ENCODE measurements around the gene CYTH4.
"Not testable (repeated sequence)": the region's sequence is repeated elsewhere in the genome, so short reads cannot be mapped to it uniquely, and the experiment has no call there.

CYTH4 gene

GRCh38 chr22:37248251-37248650, 34.1 kb upstream of the CYTH4 start:
- no peak for DNase-seq (ENCODE audit: extremely low spot score)
- POLR2A ChIA-PET: no interaction called here
- no peak for TF ChIP-seq ELF4 (IDR thresholded peaks at IDR 0.05)
- no peak for TF ChIP-seq FOXK2 (IDR thresholded peaks at IDR 0.05)
- TF ChIP-seq ARNT (IDR thresholded peaks at IDR 0.05): no peak
- no peak for TF ChIP-seq FOXM1 (IDR thresholded peaks at IDR 0.05; ENCODE audit: borderline replicate concordance)
- no peak for TF ChIP-seq FOXA1 (IDR thresholded peaks at IDR 0.05)
- no peak for TF ChIP-seq NFRKB (IDR thresholded peaks at IDR 0.05)
- CTCF ChIA-PET: interaction anchor here (1.3 to 1.4 kb wide), 2 partner anchors 11 to 12 kb away, joined by 4 to 5 read pairs; no protein-coding TSS in a partner anchor

GRCh38 chr22:37249986-37250385, 32.3 kb upstream of the CYTH4 start:
- ChIA-PET POLR2A (no interaction called here), CTCF (no interaction called here)
- no peak for DNase-seq (ENCODE audit: extremely low spot score)
- TF ChIP-seq ARNT (IDR thresholded peaks at IDR 0.05) (no peak), NFRKB (IDR thresholded peaks at IDR 0.05) (no peak), FOXM1 (IDR thresholded peaks at IDR 0.05; ENCODE audit: borderline replicate concordance) (no peak), SUZ12 (IDR thresholded peaks at IDR 0.05) (no peak), ELF4 (IDR thresholded peaks at IDR 0.05) (no peak), SP1 (IDR thresholded peaks at IDR 0.05) (no peak), LEF1 (IDR thresholded peaks at IDR 0.05; ENCODE audit: borderline replicate concordance) (no peak), ZNF384 (IDR thresholded peaks at IDR 0.05) (no peak), TARDBP (IDR thresholded peaks at IDR 0.05) (no peak), PKNOX1 (IDR thresholded peaks at IDR 0.05) (no peak), FOXK2 (IDR thresholded peaks at IDR 0.05) (no peak), FOXA1 (IDR thresholded peaks at IDR 0.05) (no peak), CTBP1 (IDR thresholded peaks at IDR 0.05; ENCODE audit: borderline replicate concordance) (no peak), L3MBTL2 (conservative IDR thresholded peaks at IDR 0.05) (no peak), HDGF (IDR thresholded peaks at IDR 0.05; ENCODE audit: borderline replicate concordance) (no peak), BHLHE40 (IDR thresholded peaks at IDR 0.05; ENCODE audit: borderline replicate concordance) (no peak)

- POLR2A ChIA-PET; CTCF ChIA-PET; DNase-seq (ENCODE audit: extremely low spot score): not testable (repeated sequence)
These were observed 30.5 kb upstream of the CYTH4 start for GRCh38 chr22:37251836-37252235.

- ChIA-PET CTCF (no interaction called here), POLR2A (interaction anchor here (0.8 kb wide), 1 partner anchor 14 kb away, joined by 3 read pairs; no protein-coding TSS in a partner anchor)
- no peak for TF ChIP-seq L3MBTL2 (conservative IDR thresholded peaks at IDR 0.05)
- TF ChIP-seq ZNF384 (IDR thresholded peaks at IDR 0.05): no peak
- no peak for TF ChIP-seq PKNOX1 (IDR thresholded peaks at IDR 0.05)
- TF ChIP-seq NFRKB (IDR thresholded peaks at IDR 0.05): no peak
- TF ChIP-seq BHLHE40 (IDR thresholded peaks at IDR 0.05; ENCODE audit: borderline replicate concordance): no peak
- TF ChIP-seq FOXM1 (IDR thresholded peaks at IDR 0.05; ENCODE audit: borderline replicate concordance): no peak
- TF ChIP-seq CTBP1 (IDR thresholded peaks at IDR 0.05; ENCODE audit: borderline replicate concordance): no peak
- DNase-seq (ENCODE audit: extremely low spot score): no peak
These were observed 29.1 kb upstream of the CYTH4 start for GRCh38 chr22:37253126-37253660.

GRCh38 chr22:37254209-37254866, 28.0 kb upstream of the CYTH4 start:
- TF ChIP-seq SP1 (IDR thresholded peaks at IDR 0.05): no peak
- TF ChIP-seq L3MBTL2 (conservative IDR thresholded peaks at IDR 0.05): no peak
- TF ChIP-seq LEF1 (IDR thresholded peaks at IDR 0.05; ENCODE audit: borderline replicate concordance): no peak
- no peak for TF ChIP-seq FOXK2 (IDR thresholded peaks at IDR 0.05)
- no peak for TF ChIP-seq SUZ12 (IDR thresholded peaks at IDR 0.05)
- TF ChIP-seq TARDBP (IDR thresholded peaks at IDR 0.05): no peak
- TF ChIP-seq HDGF (IDR thresholded peaks at IDR 0.05; ENCODE audit: borderline replicate concordance): no peak
- no peak for TF ChIP-seq CTBP1 (IDR thresholded peaks at IDR 0.05; ENCODE audit: borderline replicate concordance)
- no peak for TF ChIP-seq ELF4 (IDR thresholded peaks at IDR 0.05)
- TF ChIP-seq PKNOX1 (IDR thresholded peaks at IDR 0.05): no peak
- no peak for TF ChIP-seq FOXA1 (IDR thresholded peaks at IDR 0.05)
- no peak for TF ChIP-seq ARNT (IDR thresholded peaks at IDR 0.05)
- TF ChIP-seq NFRKB (IDR thresholded peaks at IDR 0.05): no peak
- TF ChIP-seq BHLHE40 (IDR thresholded peaks at IDR 0.05; ENCODE audit: borderline replicate concordance): no peak
- TF ChIP-seq ZNF384 (IDR thresholded peaks at IDR 0.05): no peak
- TF ChIP-seq FOXM1 (IDR thresholded peaks at IDR 0.05; ENCODE audit: borderline replicate concordance): no peak
- DNase-seq (ENCODE audit: extremely low spot score): no peak
- POLR2A ChIA-PET: no interaction called here
- CTCF ChIA-PET: interaction anchor here (0.8 kb wide), 1 partner anchor 8 kb away, joined by 3 read pairs; no protein-coding TSS in a partner anchor

- TF ChIP-seq HDGF (IDR thresholded peaks at IDR 0.05; ENCODE audit: borderline replicate concordance): no peak
- TF ChIP-seq BHLHE40 (IDR thresholded peaks at IDR 0.05; ENCODE audit: borderline replicate concordance): no peak
- no peak for TF ChIP-seq TARDBP (IDR thresholded peaks at IDR 0.05)
- no peak for TF ChIP-seq ARNT (IDR thresholded peaks at IDR 0.05)
- no peak for TF ChIP-seq SP1 (IDR thresholded peaks at IDR 0.05)
- DNase-seq (ENCODE audit: extremely low spot score): no peak
- ChIA-PET POLR2A (no interaction called here), CTCF (interaction anchor here (0.8 kb wide), 1 partner anchor 9 kb away, joined by 3 read pairs; no protein-coding TSS in a partner anchor)
These were observed 27.5 kb upstream of the CYTH4 start for GRCh38 chr22:37254867-37255233.
